BLaER1 treated with 17β-estradiol and CSF1 and Interleukin-3, amounts not matched to agents 10 nM and 100 nM (cell line): ENCODE results near the gene GPATCH4.
A peak's percentile ranks its signal among the peaks of the same experiment; 100 is the strongest.

Source experiments
- H3K27ac ChIP-seq, 11 experiments: shearing (Covaris generic); formaldehyde crosslinking; 2 replicates each; pipeline ENCODE4 v1.8.1; 2022
- H3K27me3 ChIP-seq, 11 experiments: shearing (Covaris generic); formaldehyde crosslinking; 2 replicates each; pipeline ENCODE4 v1.8.1; 2022
- H3K36me3 ChIP-seq, 11 experiments: shearing (Covaris generic); formaldehyde crosslinking; 2 replicates each; pipeline ENCODE4 v1.8.1; 2022
- H3K4me1 ChIP-seq, 10 experiments: shearing (Covaris generic); formaldehyde crosslinking; 2 replicates each; pipeline ENCODE4 v1.8.1; 2022
- H3K4me2 ChIP-seq, 11 experiments: shearing (Covaris generic); formaldehyde crosslinking; 2 replicates each; pipeline ENCODE4 v1.8.1; 2022
- H3K4me3 ChIP-seq, 10 experiments: shearing (Covaris generic); formaldehyde crosslinking; 2 replicates each; pipeline ENCODE4 v1.8.1; 2022
- H3K9ac ChIP-seq, 11 experiments: shearing (Covaris generic); formaldehyde crosslinking; 2 replicates each; pipeline ENCODE4 v1.8.1; 2022
- H3K9me3 ChIP-seq, 11 experiments: shearing (Covaris generic); formaldehyde crosslinking; replicated peaks in 1 of 11; 2 replicates each; pipeline ENCODE4 v1.8.1; 2022
- H4K20me1 ChIP-seq, 11 experiments: shearing (Covaris generic); formaldehyde crosslinking; 2 replicates each; pipeline ENCODE4 v1.8.1; 2022
- Cebpa-rat ChIP-seq, 11 experiments: shearing (Covaris generic); IDR thresholded peaks; 2 replicates each; pipeline ENCODE4 v1.8.1; 2022

Gene GPATCH4

DNA sequence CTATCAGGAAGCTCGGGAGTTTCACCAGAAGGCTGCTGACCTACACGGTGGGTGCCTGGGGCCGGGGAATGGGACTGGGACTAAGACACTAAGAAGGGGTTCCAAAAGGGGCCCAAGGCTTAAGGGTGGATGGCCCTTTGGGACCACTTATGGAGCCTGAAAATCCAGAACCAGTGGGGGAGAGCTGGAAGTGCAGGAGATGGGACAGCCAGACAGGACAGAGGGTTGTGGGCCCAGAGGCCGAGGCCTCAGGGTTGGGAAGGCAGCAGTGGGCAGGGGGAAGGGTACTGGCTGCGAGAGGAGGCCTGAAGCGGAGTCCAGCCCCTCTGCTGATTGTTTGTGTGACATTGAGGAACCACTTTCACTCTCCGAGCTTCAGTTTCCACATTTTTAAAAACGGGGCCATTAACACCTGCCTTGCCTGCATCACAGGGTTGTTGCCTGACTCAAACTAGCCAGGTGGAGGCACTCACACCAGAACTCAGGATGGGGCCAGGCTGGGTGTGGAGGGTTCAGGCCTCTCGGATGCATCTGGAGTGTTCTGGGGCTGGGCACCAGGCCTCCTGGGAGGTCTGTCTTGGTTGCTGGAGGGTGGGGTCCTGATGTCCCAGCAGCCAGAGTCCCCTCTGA is 18.8 kb downstream of the GPATCH4 start:
- peaks cover 73 to 87% (median 77%) of the 10 kb centered on the region in 10 experiments for H3K4me1 ChIP-seq
- no peak for TF ChIP-seq Cebpa-rat (IDR thresholded peaks at IDR 0.05)
- H4K20me1 ChIP-seq = peaks cover 0 to 22% (median 8%) of the 10 kb centered on the region in 11 experiments; a peak in 9 of 22 replicates
- peak overlapping the region; percentile 89 to 99 (median 94) for H3K27ac ChIP-seq
- no peaks in the 10 kb centered on the region for H3K27me3 ChIP-seq
- H3K4me2 ChIP-seq = peak overlapping the region; percentile 92 to 99 (median 96)
- H3K9ac ChIP-seq = peak overlapping the region; percentile 84 to 96 (median 91)
- peak overlapping the region; percentile 34 to 76 (median 72); a peak in 19 of 20 replicates for H3K4me3 ChIP-seq
- H3K9me3 ChIP-seq = no peaks in the 10 kb centered on the region
- H3K36me3 ChIP-seq = peaks cover 8 to 36% (median 31%) of the 10 kb centered on the region in 11 experiments; a peak in 21 of 22 replicates

GRCh38 chr1:156581661-156582387 is 19.5 kb downstream of the GPATCH4 start:
- H3K27ac ChIP-seq = peak overlapping the region; percentile 89 to 99 (median 94)
- H3K9me3 ChIP-seq = no peaks in the 10 kb centered on the region
- no peak for TF ChIP-seq Cebpa-rat (IDR thresholded peaks at IDR 0.05)
- peaks cover 8 to 30% (median 24%) of the 10 kb centered on the region in 11 experiments; a peak in 21 of 22 replicates for H3K36me3 ChIP-seq
- H3K4me3 ChIP-seq = peak overlapping the region; percentile 34 to 76 (median 72); a peak in 19 of 20 replicates
- H3K4me1 ChIP-seq = peaks cover 73 to 89% (median 78%) of the 10 kb centered on the region in 10 experiments
- H4K20me1 ChIP-seq = peaks cover 0 to 22% (median 8%) of the 10 kb centered on the region in 11 experiments; a peak in 9 of 22 replicates
- H3K9ac ChIP-seq = peak overlapping the region; percentile 84 to 96 (median 91)
- peak overlapping the region; percentile 92 to 99 (median 96) for H3K4me2 ChIP-seq
- no peaks in the 10 kb centered on the region for H3K27me3 ChIP-seq

GRCh38 chr1:156579472-156579871 is 21.8 kb downstream of the GPATCH4 start, which contains the start of gene TTC24:
Gene TTC24, plus strand, starts transcription at chr1:156579723. Its CDS starts 1,642 bp downstream, at chr1:156581365.
- Histone ChIP-seq H3K27me3 (no peaks in the 10 kb centered on the region), H3K4me3 (no peak within 1 kb of the TSS), H3K4me1 (peaks cover 63 to 71% (median 66%) of the 10 kb centered on the region in 10 experiments), H3K36me3 (peaks cover 0 to 6% (median under 1%) of the 10 kb centered on the region in 11 experiments; a peak in 9 of 22 replicates), H4K20me1 (peaks cover 0 to 3% (median under 1%) of the 10 kb centered on the region in 11 experiments; a peak in 7 of 22 replicates), H3K27ac (peak within 1 kb of the TSS; percentile 22 to 99 (median 94); a peak in 20 of 22 replicates), H3K9ac (peak within 1 kb of the TSS; percentile 19 to 91 (median 55); a peak in 19 of 22 replicates), H3K4me2 (peak within 1 kb of the TSS; percentile 92 to 99 (median 96)), H3K9me3 (no peaks in the 10 kb centered on the region)
- TF ChIP-seq Cebpa-rat (IDR thresholded peaks at IDR 0.05) = no peak

- H3K27me3 ChIP-seq = no peaks in the 10 kb centered on the region
- 0 out of 22 replicates have a peak, but pooled peaks cover 0 to under 1% (median 0%) of the 10 kb centered on the region in 11 experiments for H3K36me3 ChIP-seq
- H4K20me1 ChIP-seq = no peaks in the 10 kb centered on the region; a peak in 1 of 22 replicates
- peaks cover 51 to 65% (median 55%) of the 10 kb centered on the region in 10 experiments for H3K4me1 ChIP-seq
- no peak for TF ChIP-seq Cebpa-rat (IDR thresholded peaks at IDR 0.05)
- no peak overlapping the region for H3K4me3 ChIP-seq
- H3K27ac ChIP-seq = peak overlapping the region in 4 of 11 experiments; percentile 1 to 45 (median 30); a peak in 4 of 22 replicates
- H3K4me2 ChIP-seq = peak overlapping the region in 9 of 11 experiments; percentile 23 to 46 (median 40); a peak in 17 of 22 replicates
- peak overlapping the region in 3 of 11 experiments; percentile 21 to 25 (median 23); a peak in 2 of 22 replicates for H3K9ac ChIP-seq
- no peaks in the 10 kb centered on the region for H3K9me3 ChIP-seq
Observed at GRCh38 chr1:156578055-156578454, 23.2 kb downstream of the GPATCH4 start.

DNA sequence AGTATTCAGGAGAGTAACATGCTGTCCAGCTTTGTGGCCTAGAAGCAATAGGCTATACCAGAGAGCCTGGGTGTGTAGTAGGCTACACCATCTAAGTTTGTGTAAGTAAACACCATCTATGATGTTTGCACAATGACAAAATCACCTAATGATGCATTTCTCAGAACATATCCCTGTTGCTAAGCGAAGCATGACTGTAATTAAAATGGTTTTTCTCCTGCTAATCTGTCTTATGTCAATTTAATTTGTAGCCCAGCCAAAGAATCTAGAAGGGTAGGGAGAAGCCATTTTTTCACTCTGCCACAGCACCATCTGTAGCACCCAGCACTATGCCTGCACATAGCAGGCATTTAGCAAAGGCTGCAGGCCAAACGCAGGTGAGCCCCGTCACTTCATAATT is 23.7 kb downstream of the GPATCH4 start:
- Histone ChIP-seq H3K9ac (peak overlapping the region in 3 of 11 experiments; percentile 21 to 25 (median 23); a peak in 2 of 22 replicates), H3K4me3 (no peak overlapping the region), H3K9me3 (no peaks in the 10 kb centered on the region), H3K4me2 (peak overlapping the region in 9 of 11 experiments; percentile 23 to 46 (median 40); a peak in 15 of 22 replicates), H3K36me3 (no peaks in the 10 kb centered on the region), H4K20me1 (no peaks in the 10 kb centered on the region), H3K4me1 (peaks cover 46 to 65% (median 55%) of the 10 kb centered on the region in 10 experiments), H3K27ac (peak overlapping the region in 4 of 11 experiments; percentile 1 to 45 (median 30); a peak in 4 of 22 replicates), H3K27me3 (no peaks in the 10 kb centered on the region)
- no peak for TF ChIP-seq Cebpa-rat (IDR thresholded peaks at IDR 0.05)

DNA sequence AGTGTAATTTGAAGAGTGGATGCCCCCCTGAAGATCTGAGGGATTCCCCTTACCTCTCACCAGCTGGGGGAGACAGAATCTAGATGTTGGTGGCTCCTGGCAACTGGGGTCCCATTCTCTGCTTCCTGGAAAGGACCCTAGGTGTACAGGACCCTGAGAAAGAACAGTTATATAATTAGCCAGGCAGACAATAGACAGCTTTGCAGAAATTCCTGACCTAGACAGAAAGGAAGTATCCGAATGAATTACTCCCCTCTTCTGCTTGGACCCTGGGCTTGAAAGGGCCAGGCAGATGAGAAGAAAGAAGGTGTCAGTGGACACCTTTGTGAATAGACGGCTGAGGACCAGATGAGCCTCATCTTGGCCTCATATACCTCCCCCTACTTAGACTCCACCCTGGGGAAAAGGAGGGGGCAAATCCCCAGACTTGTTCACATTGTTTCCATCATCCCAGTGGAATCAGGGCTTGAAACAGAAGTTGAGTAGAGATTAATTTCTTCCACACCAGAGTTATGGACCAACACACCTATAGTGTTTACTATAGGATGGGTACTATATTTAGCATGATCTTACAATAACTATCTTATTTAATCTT is 27.1 kb downstream of the GPATCH4 start:
- TF ChIP-seq Cebpa-rat (IDR thresholded peaks at IDR 0.05) = no peak
- Histone ChIP-seq H3K9me3 (no peaks in the 10 kb centered on the region), H3K4me2 (no peak overlapping the region), H4K20me1 (no peaks in the 10 kb centered on the region), H3K27ac (no peak overlapping the region), H3K27me3 (no peaks in the 10 kb centered on the region), H3K9ac (no peak overlapping the region), H3K4me1 (peaks cover 39 to 57% (median 46%) of the 10 kb centered on the region in 10 experiments), H3K36me3 (peaks cover 0 to 16% (median 7%) of the 10 kb centered on the region in 11 experiments; a peak in 15 of 22 replicates), H3K4me3 (no peak overlapping the region)

DNA sequence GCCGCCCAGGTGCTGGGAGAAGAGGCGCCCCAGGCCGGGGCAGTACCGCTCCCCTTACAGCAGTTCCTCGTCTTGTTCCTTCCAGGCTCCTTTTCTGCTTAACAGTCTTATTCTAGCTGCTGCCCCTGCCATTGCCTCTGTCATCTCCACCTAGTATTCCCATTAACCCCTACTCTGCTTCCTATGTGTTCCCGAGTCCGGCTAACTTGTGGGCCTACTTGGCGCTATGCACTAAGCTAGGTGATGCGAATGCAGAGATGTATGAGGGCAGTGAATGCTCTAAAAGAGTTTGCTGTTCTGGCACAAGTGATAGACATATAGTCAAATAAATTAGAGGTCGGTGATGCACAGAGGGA is 28.6 kb downstream of the GPATCH4 start:
- H3K27ac ChIP-seq = peak overlapping the region in 4 of 11 experiments; percentile 73 to 84 (median 78); a peak in 6 of 22 replicates
- H3K4me3 ChIP-seq = peak overlapping the region; percentile 46 to 85 (median 72)
- no peaks in the 10 kb centered on the region for H3K27me3 ChIP-seq
- H3K4me2 ChIP-seq = peak overlapping the region; percentile 89 to 99 (median 95)
- no peaks in the 10 kb centered on the region for H4K20me1 ChIP-seq
- TF ChIP-seq Cebpa-rat (IDR thresholded peaks at IDR 0.05) = no peak
- no peaks in the 10 kb centered on the region for H3K9me3 ChIP-seq
- peaks cover 28 to 42% (median 33%) of the 10 kb centered on the region in 10 experiments for H3K4me1 ChIP-seq
- H3K36me3 ChIP-seq = peaks cover 0 to 31% (median 22%) of the 10 kb centered on the region in 11 experiments; a peak in 19 of 22 replicates
- H3K9ac ChIP-seq = peak overlapping the region; percentile 57 to 86 (median 79); a peak in 18 of 22 replicates

GRCh38 chr1:156571919-156572662 is 29.2 kb downstream of the GPATCH4 start, which contains the start of gene IQGAP3:
Gene IQGAP3, minus strand, starts transcription at chr1:156572565. Its CDS starts 36 bp downstream, at chr1:156572529.
- Histone ChIP-seq H3K4me2 (peak within 1 kb of the TSS; percentile 89 to 99 (median 95)), H3K4me1 (peaks cover 25 to 37% (median 31%) of the 10 kb centered on the region in 10 experiments), H3K9me3 (no peaks in the 10 kb centered on the region), H3K27ac (peak within 1 kb of the TSS in 10 of 11 experiments; percentile 1 to 84 (median 70); a peak in 17 of 22 replicates), H4K20me1 (no peaks in the 10 kb centered on the region), H3K27me3 (no peaks in the 10 kb centered on the region), H3K4me3 (peak within 1 kb of the TSS; percentile 46 to 85 (median 72)), H3K9ac (peak within 1 kb of the TSS; percentile 57 to 86 (median 79); a peak in 20 of 22 replicates), H3K36me3 (peaks cover 0 to 36% (median 27%) of the 10 kb centered on the region in 11 experiments; a peak in 19 of 22 replicates)
- TF ChIP-seq Cebpa-rat (IDR thresholded peaks at IDR 0.05) = no peak
